Small intestine (tissue), 7 donors: ENCODE measurements around the gene ADAMTS16. TPM values are rescaled to one million over a fixed set of nuclear protein-coding genes. Genes with fewer than 3 reads are reported as not detected.

Source experiments
- DNase-seq, 2 donors: peaks; one replicate each; pipeline versions ENCODE4 v3.0.0 to v3.0.0-alpha.2; 2013
- FAIRE-seq: peaks from 2 replicates; lab custom pipeline; 2012; peaks lifted over from hg19 to GRCh38; lab: Jason Lieb, UNC
- H3K27ac ChIP-seq, 3 donors: one replicate each; pipeline ENCODE4 v1.5.1; 2013; ENCODE audit warnings: low read length in 2 of 3, mild to moderate bottlenecking in 2 of 3, control low read depth in 1 of 3, inconsistent platforms in 1 of 3, low read depth in 1 of 3, moderate library complexity in 1 of 3
- H3K27me3 ChIP-seq, 3 donors: one replicate each; pipeline ENCODE4 v1.6.1; 2013; ENCODE audit warnings: low read length in 3 of 3, inconsistent platforms in 1 of 3; ENCODE audit not compliant: control insufficient read depth in 3 of 3, insufficient read depth in 3 of 3
- H3K36me3 ChIP-seq, 3 donors: one replicate each; pipeline ENCODE4 v1.6.1; 2013; ENCODE audit warnings: low read length in 3 of 3, inconsistent platforms in 1 of 3, low read depth in 1 of 3, mild to moderate bottlenecking in 1 of 3, moderate library complexity in 1 of 3; ENCODE audit not compliant: control insufficient read depth in 3 of 3, insufficient read depth in 2 of 3
- H3K4me1 ChIP-seq, 3 donors: one replicate each; pipeline ENCODE4 v1.6.1; 2013; ENCODE audit warnings: low read length in 2 of 3, inconsistent platforms in 1 of 3, low read depth in 1 of 3, mild to moderate bottlenecking in 1 of 3, moderate library complexity in 1 of 3; ENCODE audit not compliant: control insufficient read depth in 3 of 3, insufficient read depth in 2 of 3
- H3K4me3 ChIP-seq, 3 donors: one replicate each; pipeline ENCODE4 v1.5.1; 2013; ENCODE audit warnings: low read length in 3 of 3, control low read depth in 1 of 3, inconsistent platforms in 1 of 3, low read depth in 1 of 3, mild to moderate bottlenecking in 1 of 3, moderate library complexity in 1 of 3
- H3K9me3 ChIP-seq, 2 donors: one replicate each; pipeline ENCODE4 v1.6.1; 2013; ENCODE audit warnings: low read depth in 1 of 2, low read length in 1 of 2; ENCODE audit not compliant: control insufficient read depth in 2 of 2, insufficient read depth in 1 of 2
- WGBS, 3 donors: extraction: QIAGEN DNeasy Blood & Tissue Kit; methylation state at CpG; one replicate each; pipeline ENCODE4 v1.1.7; 2013; 5-methylcytosine and 5-hydroxymethylcytosine counted together
- polyA plus RNA-seq, 4 donors: library from polyadenylated mRNA; stranded (reverse) in 3 of 4; unstranded in 1 of 4; fragments of 200-250 nt in 3 of 4; fragments of 120-200 nt in 1 of 4; gene quantifications; one replicate each; pipeline versions ENCODE4 v1.2.1 to v1.2.3, GENCODE V29; 2013
- donor health status: healthy with polysubstance abuse.
- donor health status: control.
- donor health status: control.
- donor health status: Bipolar disorder and iron deficiency.
- donor health status: healthy.

Gene ADAMTS16
- polyA plus RNA-seq, 4 donors = 0.06 to 0.66 TPM; not detected in 2

GRCh38 chr5:5314626-5315025, 174.5 kb downstream of the ADAMTS16 start:
- 86 to 91% (median 89%) methylated on average over 6 of the region's 6 CpGs for WGBS, 3 donors
- no peak overlapping the region for H3K4me3 ChIP-seq
- H3K27ac ChIP-seq = no peak overlapping the region
- peaks cover 0 to 9% (median 0%) of the 10 kb centered on the region in 3 donors for H3K4me1 ChIP-seq
- FAIRE-seq (no peak), DNase-seq (no peak)
- H3K9me3 ChIP-seq = no peaks in the 10 kb centered on the region
- H3K27me3 ChIP-seq = no peaks in the 10 kb centered on the region
- H3K36me3 ChIP-seq = no peaks in the 10 kb centered on the region

GRCh38 chr5:5315068-5315980, 175.2 kb downstream of the ADAMTS16 start:
- DNase-seq = no peak
- Histone ChIP-seq H3K4me3 (no peak overlapping the region), H3K9me3 (no peaks in the 10 kb centered on the region), H3K36me3 (no peaks in the 10 kb centered on the region), H3K27ac (no peak overlapping the region), H3K27me3 (no peaks in the 10 kb centered on the region), H3K4me1 (peaks cover 0 to 9% (median 0%) of the 10 kb centered on the region in 3 donors)
- WGBS, 3 donors = 86 to 89% (median 89%) methylated on average over 12 of the region's 12 CpGs
- no peak for FAIRE-seq

- H3K9me3 ChIP-seq = no peaks in the 10 kb centered on the region
- FAIRE-seq = no peak
- H3K4me1 ChIP-seq = peaks cover 0 to 9% (median 0%) of the 10 kb centered on the region in 3 donors
- H3K4me3 ChIP-seq = no peak overlapping the region
- 19 to 35% (median 20%) methylated on average over 1 of the region's 1 CpG for WGBS, 3 donors
- H3K27ac ChIP-seq = no peak overlapping the region
- DNase-seq = no peak
- H3K27me3 ChIP-seq = no peaks in the 10 kb centered on the region
- no peaks in the 10 kb centered on the region for H3K36me3 ChIP-seq
Measured at GRCh38 chr5:5316334-5316733, 176.2 kb downstream of the ADAMTS16 start.

- Histone ChIP-seq H3K4me1 (peaks cover 0 to 5% (median 0%) of the 10 kb centered on the region in 3 donors), H3K27ac (no peak overlapping the region), H3K36me3 (no peaks in the 10 kb centered on the region), H3K4me3 (no peak overlapping the region), H3K9me3 (no peaks in the 10 kb centered on the region), H3K27me3 (no peaks in the 10 kb centered on the region)
- DNase-seq = no peak
- FAIRE-seq = no peak
- WGBS, 3 donors = 90 to 98% (median 94%) methylated on average over 10 of the region's 10 CpGs
Measured at GRCh38 chr5:5317976-5318375, 177.8 kb downstream of the ADAMTS16 start.

GRCh38 chr5:5318426-5319190, 178.5 kb downstream of the ADAMTS16 start:
- no peaks in the 10 kb centered on the region for H3K27me3 ChIP-seq
- H3K27ac ChIP-seq = no peak overlapping the region
- DNase-seq = no peak
- 89 to 93% (median 90%) methylated on average over 18 of the region's 18 CpGs for WGBS, 3 donors
- no peak overlapping the region for H3K4me3 ChIP-seq
- no peaks in the 10 kb centered on the region for H3K36me3 ChIP-seq
- H3K9me3 ChIP-seq = no peaks in the 10 kb centered on the region
- no peaks in the 10 kb centered on the region for H3K4me1 ChIP-seq
- no peak for FAIRE-seq

- no peaks in the 10 kb centered on the region for H3K36me3 ChIP-seq
- 86 to 89% (median 88%) methylated on average over 15 of the region's 15 CpGs for WGBS, 3 donors
- H3K27me3 ChIP-seq = no peaks in the 10 kb centered on the region
- no peaks in the 10 kb centered on the region for H3K9me3 ChIP-seq
- H3K4me3 ChIP-seq = no peak overlapping the region
- no peak for FAIRE-seq
- no peak for DNase-seq
- no peak overlapping the region for H3K27ac ChIP-seq
- no peaks in the 10 kb centered on the region for H3K4me1 ChIP-seq
Measured at GRCh38 chr5:5320062-5320805, 180.1 kb downstream of the ADAMTS16 start.

GRCh38 chr5:5321137-5321536, 181.0 kb downstream of the ADAMTS16 start:
- FAIRE-seq = no peak

GRCh38 chr5:5323551-5323950, 183.4 kb downstream of the ADAMTS16 start:
- H3K4me1 ChIP-seq = peaks cover 0 to 2% (median 0%) of the 10 kb centered on the region in 3 donors
- no peaks in the 10 kb centered on the region for H3K9me3 ChIP-seq
- H3K27ac ChIP-seq = no peak overlapping the region
- H3K36me3 ChIP-seq = no peaks in the 10 kb centered on the region
- WGBS, 3 donors = 92 to 100% (median 100%) methylated on average over 2 of the region's 2 CpGs
- FAIRE-seq (no peak), DNase-seq (no peak)
- H3K27me3 ChIP-seq = no peaks in the 10 kb centered on the region
- no peak overlapping the region for H3K4me3 ChIP-seq

More at GRCh38 chr5:5321137-5321536, 181.0 kb downstream of the ADAMTS16 start:
- no peaks in the 10 kb centered on the region for H3K27me3 ChIP-seq
- no peak overlapping the region for H3K4me3 ChIP-seq
- no peaks in the 10 kb centered on the region for H3K9me3 ChIP-seq
- WGBS, 3 donors = 96 to 100% (median 99%) methylated on average over 2 of the region's 2 CpGs
- H3K36me3 ChIP-seq = no peaks in the 10 kb centered on the region
- no peak overlapping the region for H3K27ac ChIP-seq
- peaks cover 0 to 2% (median 0%) of the 10 kb centered on the region in 3 donors for H3K4me1 ChIP-seq
- DNase-seq = no peak
